Measurements from ENCODE around the gene TRAF4. TPM values are rescaled to one million over a fixed set of nuclear protein-coding genes. Genes with fewer than 3 reads are reported as not detected.

The TRAF4 gene
- total and polyA plus RNA-seq, 9 of the 15 experiments (the other 6 are each of a cell fraction or from before 2014, with no cell fraction given) = 2.4 to 147 (median 72.4) TPM

DNA sequence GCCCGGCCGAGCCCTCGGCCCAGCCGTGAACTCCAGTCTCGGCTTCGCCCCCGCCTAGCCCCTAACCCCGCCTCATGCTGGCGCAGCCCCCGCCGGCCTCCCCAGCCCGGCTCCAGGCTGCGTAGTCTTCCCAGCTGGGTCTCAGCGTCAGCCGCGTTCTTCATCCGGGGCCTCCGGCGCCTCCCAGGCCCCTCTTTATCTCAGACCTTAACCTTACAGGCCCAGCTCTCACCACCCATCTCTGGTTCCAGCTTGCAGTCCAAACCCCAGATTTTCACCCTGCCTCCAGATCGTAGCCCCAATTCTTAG lies 32.1 kb upstream of the TRAF4 start, which contains the start of gene PROCA1 (continued):
- TF ChIP-seq HNRNPLL (IDR thresholded peaks at IDR 0.05; ENCODE audit: low read depth, low read length, poor library complexity, severe bottlenecking) (peak; percentile 67), TRIM25 (IDR thresholded peaks at IDR 0.05; ENCODE audit: borderline replicate concordance) (no peak), TRIM24 (IDR thresholded peaks at IDR 0.05) (no peak), MITF (IDR thresholded peaks at IDR 0.05) (no peak), ZNF140 (CRISPR knock-in tag; IDR thresholded peaks at IDR 0.05) (no peak), ZNF436 (CRISPR knock-in tag; IDR thresholded peaks at IDR 0.05) (no peak), NR3C1 (CRISPR knock-in tag; IDR thresholded peaks at IDR 0.05) (no peak), HLTF (IDR thresholded peaks at IDR 0.05) (peak; percentile 15; the same call in 1 of the 2 replicates), ARHGAP35 (IDR thresholded peaks at IDR 0.05; ENCODE audit: partially characterized antibody) (no peak), ZNF133 (CRISPR knock-in tag; IDR thresholded peaks at IDR 0.05) (peak; percentile 6; the same call in 1 of the 2 replicates), BRCA1 (IDR thresholded peaks at IDR 0.05) (no peak), BRCA1 (CRISPR knock-in tag; IDR thresholded peaks at IDR 0.05) (no peak), NFE2 (IDR thresholded peaks at IDR 0.05; ENCODE audit: low read depth) (no peak), BRF2 (IDR thresholded peaks at IDR 0.05; ENCODE audit: borderline replicate concordance, insufficient read depth, insufficient read length) (no peak), NR2F6 (CRISPR knock-in tag; IDR thresholded peaks at IDR 0.05) (no peak), SMARCA5 (IDR thresholded peaks at IDR 0.05) (peak; percentile 68; the same call in 1 of the 2 replicates), FOXM1 (IDR thresholded peaks at IDR 0.05; ENCODE audit: low read depth) (no peak), FOXM1 (CRISPR knock-in tag; IDR thresholded peaks at IDR 0.05; ENCODE audit: low read depth) (no peak), ZNF644 (tag; IDR thresholded peaks at IDR 0.05; ENCODE audit: low read depth) (no peak), NRF1 (conservative IDR thresholded peaks at IDR 0.05 in 1 of 2, IDR thresholded peaks at IDR 0.05 in 1 of 2) (peak in 1 of 2 experiments; percentile 6; a peak in 2 of 4 replicates), DNMT1 (IDR thresholded peaks at IDR 0.05) (no peak), ZBTB33 (CRISPR knock-in tag; IDR thresholded peaks at IDR 0.05) (no peak)
- TF ChIP-seq, protein P1, sequence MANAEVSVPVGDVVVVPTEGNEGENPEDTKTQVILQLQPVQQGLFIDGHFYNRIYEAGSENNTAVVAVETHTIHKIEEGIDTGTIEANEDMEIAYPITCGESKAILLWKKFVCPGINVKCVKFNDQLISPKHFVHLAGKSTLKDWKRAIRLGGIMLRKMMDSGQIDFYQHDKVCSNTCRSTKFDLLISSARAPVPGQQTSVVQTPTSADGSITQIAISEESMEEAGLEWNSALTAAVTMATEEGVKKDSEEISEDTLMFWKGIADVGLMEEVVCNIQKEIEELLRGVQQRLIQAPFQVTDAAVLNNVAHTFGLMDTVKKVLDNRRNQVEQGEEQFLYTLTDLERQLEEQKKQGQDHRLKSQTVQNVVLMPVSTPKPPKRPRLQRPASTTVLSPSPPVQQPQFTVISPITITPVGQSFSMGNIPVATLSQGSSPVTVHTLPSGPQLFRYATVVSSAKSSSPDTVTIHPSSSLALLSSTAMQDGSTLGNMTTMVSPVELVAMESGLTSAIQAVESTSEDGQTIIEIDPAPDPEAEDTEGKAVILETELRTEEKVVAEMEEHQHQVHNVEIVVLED (CRISPR knock-in tag; IDR thresholded peaks at IDR 0.05) = no peak
- TF ChIP-seq, protein P2, sequence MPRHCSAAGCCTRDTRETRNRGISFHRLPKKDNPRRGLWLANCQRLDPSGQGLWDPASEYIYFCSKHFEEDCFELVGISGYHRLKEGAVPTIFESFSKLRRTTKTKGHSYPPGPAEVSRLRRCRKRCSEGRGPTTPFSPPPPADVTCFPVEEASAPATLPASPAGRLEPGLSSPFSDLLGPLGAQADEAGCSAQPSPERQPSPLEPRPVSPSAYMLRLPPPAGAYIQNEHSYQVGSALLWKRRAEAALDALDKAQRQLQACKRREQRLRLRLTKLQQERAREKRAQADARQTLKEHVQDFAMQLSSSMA (CRISPR knock-in tag; IDR thresholded peaks at IDR 0.05) = no peak

Data from K562 (cell line).